HepG2 (cell line): ENCODE results near the gene SPOCD1. TPM values are rescaled to one million over a fixed set of nuclear protein-coding genes. Genes with fewer than 3 reads are reported as not detected.

Experiments used
- ATAC-seq: fragments of 200-7000 bp; cut with Tn5 transposase; 3 replicates; pipeline ENCODE4 v1.9.1; 2020; ENCODE audit warnings: mild to moderate bottlenecking, moderate library complexity
- BruUV-seq: library from RNA; stranded (reverse); fragments of 400-500 nt; replicated peaks from 2 replicates; lab custom pipeline; 2021; lab: Mats Ljungman, UMichigan
- CTCF ChIA-PET: fragments of 300-600 bp; formaldehyde crosslinking; extraction: SDS; loops from one replicate; lab custom pipeline; 2021; ENCODE audit warnings: low total read pairs, inconsistent platforms, low intra/inter-chr PET ratio; lab: Yijun Ruan, JAX
- POLR2A ChIA-PET: fragments of 350-600 bp; sonication (Branson Sonifier 250); formaldehyde crosslinking; loops from one replicate; lab custom pipeline; 2020; ENCODE audit warnings: antibody characterized with exemption, inconsistent platforms; lab: Yijun Ruan, JAX
- DNase-seq: peaks from one replicate; pipeline ENCODE4 v3.0.0-alpha.2; 2015; ENCODE audit warnings: low spot score
- FAIRE-seq: peaks from 3 replicates; lab custom pipeline; 2011; peaks lifted over from hg19 to GRCh38; lab: Jason Lieb, UNC
- H2AFZ ChIP-seq: one replicate; pipeline ENCODE4 v1.6.1; 2011; ENCODE audit warnings: low read length, inconsistent platforms
- H3K27ac ChIP-seq: fragments of 300-600 bp; 3 replicates; pipeline ENCODE4 v1.8.0; 2011; ENCODE audit warnings: mixed run types, mild to moderate bottlenecking, mixed read lengths, low read length, inconsistent platforms; ENCODE audit not compliant: insufficient read depth; ENCODE audit errors: extremely low read length
- H3K27me3 ChIP-seq, 2 experiments: fragments of 200-600 bp in 1 of 2; 2 replicates in 1 of 2; 3 replicates in 1 of 2; pipeline versions ENCODE4 v1.6.0 to v1.8.0; 2011; ENCODE audit warnings: low read length in 2 of 2, mild to moderate bottlenecking in 2 of 2, moderate library complexity in 2 of 2, inconsistent platforms in 1 of 2; ENCODE audit not compliant: insufficient read depth in 2 of 2, control insufficient read depth in 1 of 2
- H3K36me3 ChIP-seq, 2 experiments: fragments of 200-600 bp in 1 of 2; replicated peaks in 1 of 2; 2 replicates in 1 of 2; 3 replicates in 1 of 2; pipeline versions ENCODE4 v1.5.1 to v1.8.0; 2011; ENCODE audit warnings: low read length in 2 of 2, inconsistent platforms in 1 of 2; ENCODE audit not compliant: insufficient read depth in 2 of 2, control insufficient read depth in 1 of 2
- H3K4me1 ChIP-seq: 2 replicates; pipeline ENCODE4 v1.5.1; 2012; ENCODE audit warnings: low read length, inconsistent platforms; ENCODE audit not compliant: insufficient read depth
- H3K4me2 ChIP-seq: 2 replicates; pipeline ENCODE4 v1.6.0; 2011; ENCODE audit warnings: low read depth, low read length, inconsistent platforms
- H3K4me3 ChIP-seq, 3 experiments: fragments of 200-600 bp in 1 of 3; sonication (generic), shearing (Covaris generic) in 1 of 3; replicated peaks in 1 of 3; 2 replicates each; pipeline ENCODE4 v1.5.1; 2011 to 2016; ENCODE audit warnings: low read length in 3 of 3, inconsistent platforms in 2 of 3, low read depth in 2 of 3, mild to moderate bottlenecking in 2 of 3, control low read depth in 1 of 3, mixed read lengths in 1 of 3; ENCODE audit not compliant: insufficient read depth in 1 of 3
- H3K79me2 ChIP-seq: one replicate; pipeline ENCODE4 v1.6.1; 2011; ENCODE audit warnings: low read length, inconsistent platforms; ENCODE audit not compliant: insufficient read depth
- H3K9ac ChIP-seq: 2 replicates; pipeline ENCODE4 v1.6.0; 2011; ENCODE audit warnings: mild to moderate bottlenecking, low read depth, low read length, inconsistent platforms; ENCODE audit not compliant: insufficient read depth
- H3K9me3 ChIP-seq: 2 replicates; pipeline ENCODE4 v1.5.1; 2012; ENCODE audit warnings: mild to moderate bottlenecking, low read length
- H4K20me1 ChIP-seq: 2 replicates; pipeline ENCODE4 v1.6.0; 2011; ENCODE audit warnings: inconsistent platforms, mild to moderate bottlenecking, low read length, moderate library complexity; ENCODE audit not compliant: insufficient read depth
- HMG20B ChIP-seq: conservative IDR thresholded peaks from 2 replicates; pipeline ENCODE4 v1.6.1; 2016; ENCODE audit warnings: missing genetic modification reagents, missing compliant biosample characterization
- MIXL1 ChIP-seq: IDR thresholded peaks from 2 replicates; pipeline ENCODE4 v1.6.1; 2016
- TFAP4 ChIP-seq: sonication (generic); IDR thresholded peaks from 2 replicates; pipeline ENCODE4 v1.6.1; 2016; ENCODE audit warnings: low read depth, borderline replicate concordance
- ZBTB38 ChIP-seq: sonication (generic); formaldehyde crosslinking; IDR thresholded peaks from 2 replicates; pipeline ENCODE4 v1.5.1; 2020; ENCODE audit warnings: mild to moderate bottlenecking, missing genetic modification reagents
- ZFP36 ChIP-seq: fragments of 150-350 bp; IDR thresholded peaks from 2 replicates; pipeline ENCODE4 v1.6.1; 2018; ENCODE audit warnings: borderline replicate concordance, low read length, low read depth; ENCODE audit not compliant: partially characterized antibody
- ZNF101 ChIP-seq: sonication (generic); formaldehyde crosslinking; IDR thresholded peaks from 2 replicates; pipeline ENCODE4 v1.4.0; 2020; ENCODE audit warnings: mild to moderate bottlenecking, low read depth, missing genetic modification reagents, borderline replicate concordance
- ZNF333 ChIP-seq: sonication (generic); formaldehyde crosslinking; IDR thresholded peaks from 2 replicates; pipeline ENCODE4 v1.4.0; 2020; ENCODE audit warnings: mild to moderate bottlenecking, missing genetic modification reagents, borderline replicate concordance
- ZNF383 ChIP-seq: sonication (generic); formaldehyde crosslinking; IDR thresholded peaks from 2 replicates; pipeline ENCODE4 v1.4.0; 2020; ENCODE audit warnings: missing genetic modification reagents, mild to moderate bottlenecking, borderline replicate concordance
- ZNF773 ChIP-seq: sonication (generic); formaldehyde crosslinking; IDR thresholded peaks from 2 replicates; pipeline ENCODE4 v1.4.0; 2020; ENCODE audit warnings: missing genetic modification reagents, borderline replicate concordance
- ZNF780A ChIP-seq: sonication (generic); formaldehyde crosslinking; IDR thresholded peaks from 2 replicates; pipeline ENCODE4 v1.8.0; 2022; ENCODE audit warnings: mild to moderate bottlenecking, missing genetic modification reagents, moderate library complexity
- ZNF790 ChIP-seq: sonication (generic); formaldehyde crosslinking; IDR thresholded peaks from 2 replicates; pipeline ENCODE4 v1.8.0; 2022; ENCODE audit warnings: missing genetic modification reagents, mild to moderate bottlenecking, borderline replicate concordance
- WGBS: methylation state at CpG from one replicate; pipeline ENCODE4 v1.1.6; 2017; ENCODE audit warnings: low lambda C conversion rate; 5-methylcytosine and 5-hydroxymethylcytosine counted together
- in situ Hi-C: cut with HindIII; loops from 2 replicates; pipeline ENCODE4 v1.10.0; 2017; ENCODE audit warnings: low pct_unique_long_range_greater_than_20kb; ENCODE audit not compliant: extremely low pct_ligation_motif_present
- intact Hi-C: fragments of 100-400 bp; cut with micrococcal nuclease; formaldehyde crosslinking; loops from one replicate; pipeline ENCODE4 v1.10.0; 2022; ENCODE audit not compliant: unreplicated experiment
- polyA plus RNA-seq, 8 experiments: library from polyadenylated mRNA; depleted of rRNA in 3 of 8; stranded (reverse) in 7 of 8; unstranded in 1 of 8; fragments of >200 nt; fragmentation: Illumina TruSeq in 4 of 8; extraction: Trizol in 4 of 8; gene quantifications; 2 replicates each; pipeline versions ENCODE4 v1.2.1 to v1.2.3, GENCODE V29; 2011 to 2016; ENCODE audit warnings: low read depth in 4 of 8, missing spikeins in 1 of 8, mixed read lengths in 1 of 8; ENCODE audit not compliant: insufficient read depth in 1 of 8
- total RNA-seq, 5 experiments: library from RNA; depleted of rRNA; stranded (reverse); fragments of >200 nt; fragmentation: Illumina TruSeq; extraction: Trizol; gene quantifications; 2 replicates each; pipeline ENCODE4 v1.2.3, GENCODE V29; 2016; ENCODE audit warnings: low read depth in 1 of 5
- TF ChIP-seq, protein P1 (sequence below): sonication (generic); formaldehyde crosslinking; IDR thresholded peaks from 2 replicates; pipeline ENCODE4 v1.4.0; 2020; ENCODE audit warnings: missing genetic modification reagents

SPOCD1 gene
- total and polyA plus RNA-seq, 2 of the 13 experiments (the other 11 are each of a cell fraction or from before 2014, with no cell fraction given): 0.24 to 0.29 TPM

DNA sequence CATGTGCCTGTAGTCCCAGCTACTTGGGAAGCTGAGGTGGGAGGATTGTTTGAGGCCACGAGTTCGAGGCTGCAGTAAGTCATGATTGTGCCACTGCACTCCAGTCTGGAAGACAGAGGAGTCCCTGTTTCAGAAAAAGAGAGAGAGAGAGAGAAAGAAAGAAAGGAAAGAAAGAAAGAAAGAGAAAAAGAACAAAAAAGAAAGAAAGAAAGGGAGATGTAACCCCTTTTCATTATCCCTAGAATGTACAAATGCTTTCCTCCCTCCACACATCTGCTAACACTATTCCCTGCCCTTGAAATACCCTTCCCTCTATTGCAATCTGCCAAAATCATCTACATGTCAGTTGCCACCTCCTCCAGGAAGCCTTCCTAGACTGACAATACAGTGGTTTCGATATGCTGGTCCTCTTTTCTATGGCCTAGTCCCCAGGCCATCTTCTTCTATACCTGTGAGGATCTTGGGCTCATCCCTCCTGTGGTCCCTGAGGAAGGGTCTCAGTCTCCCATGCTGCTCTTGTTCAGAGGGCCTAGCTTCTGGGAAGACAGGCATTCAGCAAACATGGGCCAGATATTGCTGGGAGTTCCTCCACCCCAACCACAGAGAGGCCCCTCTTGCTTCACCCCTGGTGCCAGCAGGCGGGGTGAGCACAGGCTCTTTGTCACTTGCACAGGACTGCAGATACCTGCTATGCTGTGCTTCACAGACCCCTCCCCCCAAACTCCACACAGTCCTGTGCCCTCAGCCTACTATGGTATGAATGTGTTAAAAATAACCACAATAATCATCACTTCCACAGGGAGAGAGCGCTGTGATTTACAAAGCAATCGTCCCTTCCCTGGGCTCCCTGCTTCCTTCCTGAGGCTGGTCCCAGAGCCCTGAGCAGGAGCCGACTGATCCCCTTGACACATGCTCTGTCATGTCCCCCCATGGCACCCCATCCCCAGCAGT, 65.8 kb downstream of the SPOCD1 start:
- ATAC-seq: no peak
- TF ChIP-seq ZNF780A (CRISPR knock-in tag) (no peak), ZFP36 (peak; percentile 78)
- intact Hi-C loops (no loop called here), in situ Hi-C loops (no loop called here)
- no peaks in the 10 kb centered on the region for H3K79me2 ChIP-seq
- H3K4me1 ChIP-seq: 0 out of 2 replicates have a peak, but pooled peaks cover 8% of the 10 kb centered on the region
- no peak overlapping the region for H3K4me3 ChIP-seq
- no peak for FAIRE-seq
- H3K9me3 ChIP-seq: no peaks in the 10 kb centered on the region
- H2AFZ ChIP-seq: no peak overlapping the region
- CTCF ChIA-PET: no interaction called here
- WGBS: 51% methylated on average over 7 of the region's 7 CpGs
- BruUV-seq: no TSS peak
- no peak overlapping the region for H3K9ac ChIP-seq
- no peaks in the 10 kb centered on the region for H4K20me1 ChIP-seq
- no peaks in the 10 kb centered on the region for H3K36me3 ChIP-seq
- no peak for DNase-seq
- H3K4me2 ChIP-seq: no peak overlapping the region
- POLR2A ChIA-PET: no interaction called here
- peaks cover 5 to 73% of the 10 kb centered on the region in 2 experiments; a peak in 4 of 5 replicates for H3K27me3 ChIP-seq
- H3K27ac ChIP-seq: no peak overlapping the region

DNA sequence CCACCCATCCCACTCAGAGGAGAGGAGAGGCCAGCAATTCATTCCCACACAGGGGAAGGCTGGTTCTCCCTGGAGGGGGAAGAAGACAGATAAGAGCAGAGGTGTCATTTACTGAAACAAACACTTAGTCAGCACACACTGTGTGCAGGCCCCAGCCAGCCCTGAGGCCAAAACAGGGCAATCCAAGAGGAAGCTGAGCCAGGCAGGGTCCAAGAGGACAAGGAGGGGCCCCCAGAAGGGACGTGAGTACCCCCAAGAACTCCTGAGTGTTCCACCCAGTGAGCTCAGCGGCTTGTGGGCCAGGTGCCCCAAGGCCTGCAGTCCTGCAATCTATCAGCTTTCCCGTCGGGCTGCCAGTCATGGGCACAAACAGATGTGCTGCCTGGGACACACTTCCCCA, 67.5 kb downstream of the SPOCD1 start:
- BruUV-seq: no TSS peak
- ATAC-seq (no peak), DNase-seq (no peak), FAIRE-seq (no peak)
- no peak overlapping the region for H3K27ac ChIP-seq
- H2AFZ ChIP-seq: no peak overlapping the region
- no peaks in the 10 kb centered on the region for H3K36me3 ChIP-seq
- intact Hi-C loops (no loop called here), in situ Hi-C loops (no loop called here)
- H3K4me3 ChIP-seq: no peak overlapping the region
- no peak overlapping the region for H3K9ac ChIP-seq
- CTCF ChIA-PET: no interaction called here
- H3K79me2 ChIP-seq: no peaks in the 10 kb centered on the region
- POLR2A ChIA-PET: no interaction called here
- no peaks in the 10 kb centered on the region for H3K9me3 ChIP-seq
- H3K27me3 ChIP-seq: peaks cover 4 to 61% of the 10 kb centered on the region in 2 experiments; a peak in 3 of 5 replicates
- H3K4me2 ChIP-seq: no peak overlapping the region
- WGBS: 0% methylated on average over 2 of the region's 4 CpGs
- 0 out of 2 replicates have a peak, but pooled peaks cover 8% of the 10 kb centered on the region for H3K4me1 ChIP-seq
- no peaks in the 10 kb centered on the region for H4K20me1 ChIP-seq
- TF ChIP-seq ZNF773 (CRISPR knock-in tag) (no peak), ZNF333 (CRISPR knock-in tag) (no peak), MIXL1 (no peak), HMG20B (CRISPR knock-in tag) (no peak), ZNF101 (no peak), ZNF383 (CRISPR knock-in tag) (no peak), ZBTB38 (CRISPR knock-in tag) (no peak), ZNF790 (CRISPR knock-in tag) (no peak), TFAP4 (no peak)
- TF ChIP-seq, protein P1, sequence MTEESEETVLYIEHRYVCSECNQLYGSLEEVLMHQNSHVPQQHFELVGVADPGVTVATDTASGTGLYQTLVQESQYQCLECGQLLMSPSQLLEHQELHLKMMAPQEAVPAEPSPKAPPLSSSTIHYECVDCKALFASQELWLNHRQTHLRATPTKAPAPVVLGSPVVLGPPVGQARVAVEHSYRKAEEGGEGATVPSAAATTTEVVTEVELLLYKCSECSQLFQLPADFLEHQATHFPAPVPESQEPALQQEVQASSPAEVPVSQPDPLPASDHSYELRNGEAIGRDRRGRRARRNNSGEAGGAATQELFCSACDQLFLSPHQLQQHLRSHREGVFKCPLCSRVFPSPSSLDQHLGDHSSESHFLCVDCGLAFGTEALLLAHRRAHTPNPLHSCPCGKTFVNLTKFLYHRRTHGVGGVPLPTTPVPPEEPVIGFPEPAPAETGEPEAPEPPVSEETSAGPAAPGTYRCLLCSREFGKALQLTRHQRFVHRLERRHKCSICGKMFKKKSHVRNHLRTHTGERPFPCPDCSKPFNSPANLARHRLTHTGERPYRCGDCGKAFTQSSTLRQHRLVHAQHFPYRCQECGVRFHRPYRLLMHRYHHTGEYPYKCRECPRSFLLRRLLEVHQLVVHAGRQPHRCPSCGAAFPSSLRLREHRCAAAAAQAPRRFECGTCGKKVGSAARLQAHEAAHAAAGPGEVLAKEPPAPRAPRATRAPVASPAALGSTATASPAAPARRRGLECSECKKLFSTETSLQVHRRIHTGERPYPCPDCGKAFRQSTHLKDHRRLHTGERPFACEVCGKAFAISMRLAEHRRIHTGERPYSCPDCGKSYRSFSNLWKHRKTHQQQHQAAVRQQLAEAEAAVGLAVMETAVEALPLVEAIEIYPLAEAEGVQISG (CRISPR knock-in tag): no peak
